Stomach (tissue), 4 donors: ENCODE measurements around the gene GRAMD1B.

Source experiments
- CTCF ChIP-seq, 7 experiments: fragments of 450-650 bp in 4 of 7; fragments of 200-600 bp in 3 of 7; sonication (generic) in 3 of 7; IDR thresholded peaks; one replicate each; pipeline ENCODE4 v1.5.1; 2016 to 2019; ENCODE audit warnings: antibody characterized with exemption in 7 of 7, control low read depth in 2 of 7, mild to moderate bottlenecking in 1 of 7
- EP300 ChIP-seq: sonication (generic); formaldehyde crosslinking; IDR thresholded peaks from one replicate; pipeline ENCODE4 v1.6.1; 2017; ENCODE audit warnings: antibody characterized with exemption

- TF ChIP-seq CTCF (IDR thresholded peaks at IDR 0.05): no peak
- no peak for TF ChIP-seq EP300
These were observed 212.4 kb downstream of the GRAMD1B start for GRCh38 chr11:123642435-123642834.
